ENCODE results near the gene NR2C1.
"Not testable (repeated sequence)": the region's sequence is repeated elsewhere in the genome, so short reads cannot be mapped to it uniquely, and the experiment has no call there.

NR2C1 gene

DNA sequence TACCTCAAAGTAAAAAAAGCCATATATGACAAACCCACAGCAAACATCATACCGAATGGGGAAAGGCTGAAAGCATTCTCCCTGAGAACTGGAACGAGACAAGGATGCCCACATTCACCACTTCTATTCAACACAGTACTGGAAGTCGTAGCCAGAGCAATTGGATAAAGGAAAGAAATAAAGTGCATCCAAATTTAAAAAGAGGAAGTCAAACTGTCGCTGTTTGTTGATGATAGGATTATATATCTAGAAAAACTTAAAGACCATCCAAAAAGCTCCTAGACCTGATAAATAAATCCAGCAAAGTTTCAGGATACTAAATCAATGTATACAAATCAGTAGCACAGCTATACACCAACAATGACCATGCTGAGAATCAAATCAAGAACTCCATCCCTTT is 75.1 kb downstream of the NR2C1 start:
- no peak for DNase-seq

DNA sequence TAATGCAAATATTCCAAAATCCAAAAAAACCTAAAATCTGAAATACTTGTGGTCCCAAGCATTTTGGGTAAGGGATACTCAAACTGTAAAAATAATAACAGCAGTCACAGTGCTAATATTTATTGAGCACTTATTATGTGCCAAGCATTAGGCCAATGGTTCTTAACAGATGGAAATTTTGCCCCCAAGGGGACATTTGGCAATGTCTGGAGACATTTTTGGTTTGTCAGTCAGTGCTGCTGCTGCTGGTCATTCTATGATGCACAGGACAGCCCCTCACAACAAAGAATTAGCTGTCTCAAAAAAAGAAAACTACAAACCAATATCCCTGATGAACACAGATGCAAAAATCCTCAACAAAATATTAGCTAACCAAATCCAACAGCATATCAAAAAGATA is 75.7 kb downstream of the NR2C1 start:
- no peak for DNase-seq

DNA sequence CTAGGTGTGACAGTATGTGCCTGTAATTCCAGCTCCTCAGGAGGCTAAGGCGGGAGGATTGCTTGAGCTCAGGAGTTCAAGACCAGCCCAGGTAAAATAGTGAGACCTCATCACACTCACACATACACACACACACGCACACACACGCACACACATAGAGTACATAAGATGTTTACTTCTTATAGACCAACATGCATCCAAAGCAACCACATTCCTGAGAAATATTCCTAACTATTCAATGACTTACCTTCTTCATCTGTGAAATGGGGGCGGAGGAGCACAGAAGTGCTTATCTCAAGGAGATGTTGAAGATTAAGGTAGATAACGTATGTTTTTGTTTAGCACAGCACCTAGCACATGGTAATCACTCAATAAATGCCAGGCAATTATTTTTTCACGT is 76.4 kb downstream of the NR2C1 start:
- DNase-seq, result no peak

DNA sequence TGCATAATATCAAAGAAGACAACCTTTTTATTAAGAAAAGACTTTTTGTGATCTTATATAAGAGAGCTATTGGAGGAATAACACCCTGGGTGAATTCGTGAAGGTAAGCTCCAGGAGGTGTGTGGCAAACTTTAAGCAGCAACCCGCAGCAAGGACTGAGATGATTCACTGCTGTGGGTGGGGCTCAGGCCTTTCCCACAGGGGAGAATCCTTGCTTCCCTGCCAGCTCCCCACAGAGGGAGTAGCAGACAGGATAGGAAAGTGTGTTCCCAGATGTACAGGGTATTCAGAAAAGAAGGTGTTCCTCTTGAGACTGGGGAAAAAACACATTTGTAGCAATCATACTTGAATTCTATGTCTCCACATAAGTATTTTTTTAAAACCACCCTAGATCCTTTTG is 79.1 kb downstream of the NR2C1 start:
- DNase-seq, result no peak

DNA sequence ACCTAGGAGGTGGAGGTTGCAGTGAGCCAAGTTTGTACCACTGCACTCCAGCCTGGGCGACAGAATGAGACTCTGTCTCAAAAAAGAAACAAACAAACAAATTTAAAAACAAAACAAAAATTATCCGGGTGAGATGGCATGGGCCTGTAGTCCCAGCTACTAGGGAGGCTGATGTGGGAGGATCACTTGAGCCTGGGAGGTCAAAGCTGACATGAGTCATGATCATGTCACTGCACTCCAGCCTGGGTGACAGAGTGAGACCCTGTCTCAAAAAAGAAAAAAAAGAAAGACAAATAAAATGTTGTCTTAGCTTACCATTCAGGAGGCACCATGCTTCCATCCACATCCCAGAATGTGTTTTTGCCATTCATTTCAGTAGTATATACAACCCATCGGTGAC is 79.6 kb downstream of the NR2C1 start:
- not testable (repeated sequence) for DNase-seq

DNA sequence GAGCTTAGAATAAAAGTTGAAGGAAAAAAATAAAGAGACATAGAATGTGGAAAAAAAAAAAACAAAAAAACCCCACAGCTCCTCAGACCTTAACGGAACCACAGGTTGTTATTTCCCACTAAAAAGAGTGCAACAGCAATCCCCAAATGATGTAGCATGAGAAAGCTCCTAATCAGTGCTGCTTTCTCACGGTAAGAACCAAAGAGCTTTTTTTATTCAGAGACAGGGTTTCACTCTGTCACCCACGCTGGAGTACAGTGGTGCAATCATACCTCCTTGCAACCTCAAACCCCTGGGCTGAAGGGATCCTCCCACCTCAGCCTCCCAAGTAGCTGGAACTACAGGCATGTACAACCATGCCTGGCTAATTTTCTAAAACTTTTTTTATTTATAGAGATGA is 83.2 kb downstream of the NR2C1 start:
- DNase-seq, result no peak

DNA sequence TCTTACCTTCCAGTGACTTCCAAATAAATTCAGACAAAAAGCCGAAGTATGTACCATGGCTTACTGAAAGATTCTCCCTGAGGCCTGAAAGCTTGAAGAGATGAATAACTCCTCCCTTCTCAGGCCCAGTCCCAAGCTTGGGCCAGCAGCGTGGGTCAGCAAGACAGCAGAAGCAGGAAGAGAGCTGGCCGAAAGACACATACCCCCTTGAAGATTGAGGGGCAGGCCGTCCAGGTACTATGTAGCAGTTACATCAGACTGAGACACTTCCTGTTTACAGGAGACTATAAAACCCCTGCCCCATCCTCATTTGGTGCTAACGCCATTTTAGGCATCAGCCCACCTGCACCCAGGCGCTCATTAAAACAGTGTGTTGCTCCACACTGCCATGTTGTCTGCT is 84.9 kb downstream of the NR2C1 start:
- DNase-seq, result no peak

DNA sequence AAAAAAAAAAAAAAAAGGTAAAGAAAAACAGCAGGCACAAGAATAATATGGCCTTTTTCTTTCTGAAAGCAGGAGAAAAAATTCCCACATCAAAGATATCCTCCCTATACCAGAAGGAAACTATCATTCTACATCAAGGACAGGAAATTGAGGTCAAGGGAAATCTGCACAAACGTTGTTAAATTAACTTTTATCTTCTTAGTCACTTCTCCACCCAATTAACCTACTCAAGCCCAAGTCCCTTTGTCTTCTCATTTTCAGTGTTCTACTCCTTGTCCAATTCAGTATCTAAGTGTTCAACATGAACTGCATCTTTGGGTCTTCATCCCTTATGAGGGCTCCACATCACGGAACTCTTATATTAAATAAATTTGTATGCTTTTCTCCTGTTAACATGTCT is 85.6 kb downstream of the NR2C1 start:
- DNase-seq, result no peak

DNA sequence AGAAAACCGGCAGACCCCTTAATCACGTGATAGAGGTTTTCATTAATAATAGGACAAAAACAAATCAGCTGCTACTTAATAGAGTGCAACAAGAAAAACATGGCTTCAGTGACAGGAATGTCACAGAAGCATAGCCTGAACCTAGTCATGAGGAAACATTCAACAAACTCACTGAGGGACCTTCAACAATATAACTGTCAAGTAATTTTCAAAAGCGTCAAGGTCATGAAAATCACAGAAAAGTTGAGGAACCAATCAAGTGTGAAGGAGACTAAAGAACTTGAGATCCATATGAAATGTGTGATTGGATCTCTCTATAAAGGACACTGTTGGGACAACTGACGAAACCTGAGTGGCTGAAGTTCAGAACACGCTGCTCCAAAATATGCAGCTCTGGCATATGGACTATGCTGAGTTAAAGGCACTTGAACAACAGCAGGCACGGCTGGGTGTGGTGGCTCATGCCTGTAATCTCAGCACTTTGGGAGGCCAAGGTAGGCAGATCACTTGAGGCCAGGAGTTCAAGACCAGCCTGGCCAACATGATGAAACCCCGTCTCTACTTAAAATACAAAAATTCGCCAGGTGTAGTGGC is 86.2 kb downstream of the NR2C1 start:
- no peak for DNase-seq

DNA sequence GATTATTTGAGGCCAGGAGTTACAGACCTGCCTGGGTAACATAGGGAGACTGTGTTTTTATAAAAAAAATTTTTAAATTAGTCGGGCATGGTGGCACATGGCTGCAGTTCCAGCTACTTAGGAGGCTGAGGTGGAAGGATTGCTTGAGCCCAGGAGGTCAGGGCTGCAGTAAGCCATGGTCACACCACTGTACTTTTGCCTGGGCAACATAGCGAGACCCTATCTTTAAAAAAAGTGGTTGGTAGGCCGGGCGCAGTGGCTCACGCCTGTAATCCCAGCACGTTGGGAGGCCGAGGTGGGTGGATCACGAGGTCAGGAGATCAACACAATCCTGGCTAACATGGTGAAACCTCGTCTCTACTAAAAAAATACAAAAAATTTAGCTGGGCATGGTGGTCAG is 88.3 kb downstream of the NR2C1 start:
- not testable (repeated sequence) for DNase-seq

DNA sequence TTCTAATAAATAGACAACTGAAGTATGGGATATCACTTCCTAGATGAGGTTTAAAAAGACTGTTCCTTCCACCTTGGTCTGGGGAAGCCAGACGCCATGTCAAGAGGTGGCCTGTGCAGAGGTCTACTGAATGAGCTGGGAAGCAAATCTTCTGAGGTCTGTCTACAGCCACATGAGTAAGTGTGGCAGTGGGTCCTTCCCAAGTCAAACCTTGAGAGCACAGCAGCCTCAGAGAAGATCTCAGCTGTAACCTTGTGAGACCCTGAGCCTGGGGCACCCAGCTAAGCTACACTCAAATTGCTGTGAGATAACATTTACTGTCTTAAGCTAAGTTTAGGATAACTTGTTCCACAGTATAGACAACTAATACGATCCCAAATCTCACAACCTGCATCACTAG is 90.1 kb downstream of the NR2C1 start:
- DNase-seq, result no peak

DNA sequence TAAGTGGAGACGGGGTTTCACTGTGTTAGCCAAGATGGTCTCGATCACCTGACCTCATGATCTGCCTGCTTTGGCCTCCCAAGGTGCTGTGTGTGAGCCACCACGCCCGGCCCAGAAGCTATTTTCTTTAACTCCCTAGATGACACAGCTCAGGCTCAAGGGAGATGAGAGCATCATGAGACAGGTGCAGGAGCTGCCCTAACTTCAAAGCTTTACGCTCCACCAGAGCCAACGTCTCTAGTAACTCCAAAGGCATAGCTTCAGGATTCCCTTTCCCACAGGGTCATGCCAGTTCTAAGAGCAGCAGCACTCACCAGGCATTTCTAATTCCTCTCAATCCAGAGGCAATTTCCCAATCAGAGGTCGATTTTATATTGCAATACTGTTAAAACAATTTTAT is 91.0 kb downstream of the NR2C1 start:
- no peak for DNase-seq

DNA sequence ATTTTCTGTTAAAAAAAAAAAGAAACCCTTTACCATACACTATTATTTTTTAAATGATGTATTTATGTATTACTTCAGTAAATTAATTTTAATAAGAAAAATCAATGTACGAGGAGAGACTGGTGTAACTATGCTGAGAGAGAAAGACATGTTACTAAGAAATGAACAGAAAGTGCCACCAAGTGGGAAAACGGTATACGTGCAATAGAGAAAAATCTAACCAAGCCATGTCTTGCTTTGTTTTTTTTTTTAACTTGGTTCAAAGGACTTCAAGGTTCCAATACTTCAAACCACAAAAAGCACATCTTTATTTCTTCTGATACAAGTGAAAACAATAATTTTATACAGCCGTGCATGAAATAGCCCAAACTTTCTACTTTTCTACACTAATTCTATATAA is 92.8 kb downstream of the NR2C1 start:
- no peak for DNase-seq

DNA sequence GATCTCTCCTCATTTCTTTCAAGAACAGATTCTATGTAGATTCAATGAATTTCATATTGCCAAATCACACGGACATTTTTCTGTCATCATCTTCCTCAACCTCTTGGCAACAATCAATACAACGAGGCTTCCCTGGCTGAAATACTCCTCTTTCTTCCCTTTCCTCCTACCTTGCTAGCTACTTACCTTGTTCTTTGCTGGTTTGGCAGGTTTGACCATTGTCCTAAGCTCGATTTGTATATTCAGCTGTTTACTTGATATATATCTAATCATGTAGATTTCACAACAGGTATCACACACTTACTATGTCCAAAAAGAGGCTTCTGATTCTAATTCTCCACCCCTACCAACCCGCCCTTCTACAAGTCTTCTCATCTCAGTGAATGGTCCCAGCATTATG is 93.5 kb downstream of the NR2C1 start:
- no peak for DNase-seq

DNA sequence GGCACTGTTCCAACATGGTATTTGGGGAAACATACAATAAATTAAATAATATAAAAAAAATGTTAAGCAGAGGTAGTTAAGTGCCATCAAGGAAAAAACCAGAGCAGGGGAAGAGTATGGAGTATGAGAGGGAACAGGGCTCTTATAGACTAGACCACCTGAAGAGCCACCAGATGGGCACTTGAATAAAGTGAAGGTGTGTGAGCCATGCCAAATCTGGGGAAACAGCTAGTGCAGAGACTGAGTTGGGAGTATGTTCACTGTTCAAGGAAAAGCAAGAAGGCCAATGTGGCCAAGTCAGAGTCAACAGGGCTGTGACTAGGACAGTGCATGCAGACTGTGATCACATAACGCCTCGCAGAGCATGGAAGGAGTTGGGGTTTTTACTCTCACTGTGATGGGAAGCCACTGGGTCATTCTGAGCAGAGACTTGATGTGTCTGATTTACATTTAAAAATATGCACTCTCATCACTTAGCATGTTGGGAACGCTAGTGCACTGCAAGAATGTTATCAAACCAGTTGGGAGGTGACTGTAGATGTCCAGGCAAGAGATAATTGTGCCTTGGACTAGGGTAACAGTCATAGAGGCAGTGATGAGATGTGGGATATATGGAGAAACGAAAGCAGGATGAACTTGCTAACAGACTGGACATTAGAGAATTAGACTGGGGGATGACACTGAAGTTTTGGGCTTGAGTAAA is 95.5 kb downstream of the NR2C1 start:
- no peak for DNase-seq

DNA sequence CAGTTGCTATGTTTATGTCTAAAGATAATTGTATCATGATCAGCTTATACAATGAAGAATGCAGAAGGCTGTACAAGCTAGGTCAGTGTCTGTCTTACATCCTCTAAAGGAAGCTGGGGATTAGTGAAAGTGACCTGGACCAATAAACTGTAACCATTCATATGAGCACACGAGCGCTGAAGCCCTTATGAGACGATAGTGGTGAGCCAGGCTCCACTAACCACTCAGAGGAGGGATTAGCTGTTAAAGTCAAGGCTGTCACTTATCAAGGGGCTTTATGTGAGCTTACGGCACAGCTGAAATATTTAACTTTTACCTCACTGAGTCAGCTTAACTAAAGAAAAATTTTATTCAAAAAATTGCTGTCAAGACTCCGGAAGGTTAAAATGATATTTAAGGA is 100.2 kb downstream of the NR2C1 start:
- DNase-seq, result no peak

DNA sequence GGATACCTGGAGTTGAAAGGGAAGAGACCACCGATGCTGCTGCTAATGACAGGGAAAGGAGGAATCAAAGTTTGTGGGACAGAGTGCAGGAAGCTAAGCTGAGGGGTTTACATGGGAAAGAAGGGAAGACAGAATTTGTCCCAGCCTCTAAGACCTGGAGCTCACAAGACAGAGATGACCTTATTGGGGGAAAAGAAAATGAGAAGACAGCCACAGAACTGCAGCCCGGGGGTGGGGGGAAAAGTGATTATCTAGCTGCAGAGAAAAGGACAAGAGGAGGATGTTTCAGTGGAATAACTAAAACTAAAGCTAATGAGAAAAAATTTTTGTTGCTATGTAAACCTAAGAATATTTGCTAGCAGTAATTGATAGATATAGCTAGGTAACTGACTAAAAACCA is 100.6 kb downstream of the NR2C1 start:
- no peak for DNase-seq

DNA sequence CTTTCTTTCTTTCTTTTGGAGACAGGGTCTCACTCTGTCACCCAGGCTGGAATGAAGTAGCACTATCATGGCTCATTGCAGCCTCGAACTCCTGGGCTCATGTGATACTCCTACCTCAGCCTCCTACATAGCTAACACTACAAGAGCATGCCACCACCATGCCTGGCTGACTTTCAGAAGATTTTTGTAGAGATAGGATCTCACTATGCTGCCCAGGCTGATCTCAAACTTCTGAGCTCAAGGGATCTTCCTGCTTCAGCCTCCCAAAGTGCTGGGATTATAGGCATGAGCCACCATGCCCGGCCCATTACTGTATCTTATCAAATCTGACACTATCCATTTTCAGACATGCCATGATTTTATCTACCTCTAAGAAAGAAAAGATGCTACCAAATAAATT is 101.5 kb downstream of the NR2C1 start:
- DNase-seq, result no peak

DNA sequence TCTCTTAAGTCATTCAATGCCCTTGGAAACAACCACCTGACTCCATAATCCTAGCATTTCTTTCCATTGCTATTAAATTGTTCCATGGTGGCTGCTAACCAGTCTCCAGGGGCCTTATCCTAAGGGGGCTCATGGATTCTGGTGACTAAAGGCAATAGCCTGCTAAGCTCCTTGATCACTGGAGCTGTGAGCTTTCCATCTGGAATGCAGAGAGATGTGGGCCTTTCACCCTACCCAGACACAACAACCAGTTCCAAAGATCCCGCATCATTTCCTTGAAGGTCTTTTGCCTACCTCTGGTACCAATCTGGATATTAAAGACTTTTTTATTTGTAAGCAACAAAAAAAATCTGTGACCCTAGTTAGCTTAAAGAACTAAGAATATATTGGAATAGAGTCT is 102.9 kb downstream of the NR2C1 start:
- no peak for DNase-seq

All from stimulated activated CD4-positive, alpha-beta T cell treated with anti-CD3 and anti-CD28 coated beads, Interleukin-4, amount 100 ng/mL, for 24 hours (primary cell).